Calu3 (cell line): ENCODE results near the gene HIF1A. TPM values are rescaled to one million over a fixed set of nuclear protein-coding genes. Genes with fewer than 3 reads are reported as not detected.

Experiments used
- Bru-seq: library from RNA; stranded (reverse); fragments of 400-500 nt; gene quantifications from one replicate; lab custom pipeline; 2021; lab: Mats Ljungman, UMichigan
- BruChase-seq, 2 experiments: library from RNA; stranded (reverse); fragments of 400-500 nt; gene quantifications; one replicate each; lab custom pipeline; 2021; lab: Mats Ljungman, UMichigan
- BruUV-seq: library from RNA; stranded (reverse); fragments of 400-500 nt; replicated peaks from 2 replicates; lab custom pipeline; 2021; lab: Mats Ljungman, UMichigan
- CTCF ChIA-PET: fragments of 300-600 bp; sonication (Branson Sonifier 250); formaldehyde crosslinking; loops from one replicate; lab custom pipeline; 2022; ENCODE audit warnings: antibody characterized with exemption; lab: Charles Lee
- DNase-seq: peaks from one replicate; pipeline ENCODE4 v3.0.0; 2022
- H3K27ac Mint-ChIP-seq: one replicate; pipeline ENCODE4 v1.8.0; 2022; ENCODE audit warnings: mixed read lengths; ENCODE audit not compliant: unreplicated experiment
- H3K27me3 Mint-ChIP-seq: one replicate; pipeline ENCODE4 v1.8.0; 2022; ENCODE audit warnings: mixed read lengths; ENCODE audit not compliant: unreplicated experiment
- H3K36me3 Mint-ChIP-seq: one replicate; pipeline ENCODE4 v1.8.0; 2022; ENCODE audit warnings: mild to moderate bottlenecking, moderate library complexity, mixed read lengths; ENCODE audit not compliant: insufficient read depth, unreplicated experiment
- H3K4me1 Mint-ChIP-seq: one replicate; pipeline ENCODE4 v1.8.0; 2022; ENCODE audit warnings: mild to moderate bottlenecking, low read depth, mixed read lengths; ENCODE audit not compliant: unreplicated experiment
- H3K4me3 Mint-ChIP-seq: one replicate; pipeline ENCODE4 v1.8.0; 2022; ENCODE audit warnings: mild to moderate bottlenecking, low read depth, moderate library complexity, mixed read lengths; ENCODE audit not compliant: unreplicated experiment
- H3K9me3 Mint-ChIP-seq: one replicate; pipeline ENCODE4 v1.8.0; 2022; ENCODE audit warnings: low read depth, mixed read lengths; ENCODE audit not compliant: unreplicated experiment
- intact Hi-C: fragments of 100-400 bp; cut with micrococcal nuclease; formaldehyde crosslinking; loops from one replicate; pipeline ENCODE4 v1.10.0; 2022; ENCODE audit not compliant: unreplicated experiment
- long read RNA-seq: library from polyadenylated mRNA; stranded (forward); transcript quantifications from one replicate; pipeline ENCODE4 v2.0.0, GENCODE V29; 2022
- total RNA-seq: library from RNA; stranded (reverse); gene quantifications from 2 replicates; pipeline ENCODE4 v1.2.3, GENCODE V29; 2022
- TF ChIP-seq, protein P1 (sequence below): fragments of 200-600 bp; IDR thresholded peaks from one replicate; pipeline ENCODE4 v1.8.0; 2022; ENCODE audit warnings: antibody characterized with exemption; ENCODE audit not compliant: unreplicated experiment

Gene HIF1A
- total RNA-seq (213 and 229 TPM in 2 replicates), Bru-seq, nascent RNA (percentile 99 among the genes with signal in this experiment), BruChase-seq, experiment 1, labeled RNA remaining after a 6-hour chase (percentile 98 among the genes with signal in this experiment), BruChase-seq, experiment 2, labeled RNA remaining after a 2-hour chase (percentile 98 among the genes with signal in this experiment)
- long read RNA-seq, transcript HIF1A-202 (15 exons, 3,919 nt): major isoform, 108 of 179 reads
- long read RNA-seq, transcript HIF1A-203 (15 exons, 3,922 nt): minor isoform, 39 of 179 reads
- long read RNA-seq, transcript HIF1A-201 (14 exons, 3,555 nt): minor isoform, 7 of 179 reads
- long read RNA-seq, partial matches to known transcripts: 11 of 179 reads
- long read RNA-seq, other reads (novel, unspliced or antisense): 14 of 179 reads

DNA sequence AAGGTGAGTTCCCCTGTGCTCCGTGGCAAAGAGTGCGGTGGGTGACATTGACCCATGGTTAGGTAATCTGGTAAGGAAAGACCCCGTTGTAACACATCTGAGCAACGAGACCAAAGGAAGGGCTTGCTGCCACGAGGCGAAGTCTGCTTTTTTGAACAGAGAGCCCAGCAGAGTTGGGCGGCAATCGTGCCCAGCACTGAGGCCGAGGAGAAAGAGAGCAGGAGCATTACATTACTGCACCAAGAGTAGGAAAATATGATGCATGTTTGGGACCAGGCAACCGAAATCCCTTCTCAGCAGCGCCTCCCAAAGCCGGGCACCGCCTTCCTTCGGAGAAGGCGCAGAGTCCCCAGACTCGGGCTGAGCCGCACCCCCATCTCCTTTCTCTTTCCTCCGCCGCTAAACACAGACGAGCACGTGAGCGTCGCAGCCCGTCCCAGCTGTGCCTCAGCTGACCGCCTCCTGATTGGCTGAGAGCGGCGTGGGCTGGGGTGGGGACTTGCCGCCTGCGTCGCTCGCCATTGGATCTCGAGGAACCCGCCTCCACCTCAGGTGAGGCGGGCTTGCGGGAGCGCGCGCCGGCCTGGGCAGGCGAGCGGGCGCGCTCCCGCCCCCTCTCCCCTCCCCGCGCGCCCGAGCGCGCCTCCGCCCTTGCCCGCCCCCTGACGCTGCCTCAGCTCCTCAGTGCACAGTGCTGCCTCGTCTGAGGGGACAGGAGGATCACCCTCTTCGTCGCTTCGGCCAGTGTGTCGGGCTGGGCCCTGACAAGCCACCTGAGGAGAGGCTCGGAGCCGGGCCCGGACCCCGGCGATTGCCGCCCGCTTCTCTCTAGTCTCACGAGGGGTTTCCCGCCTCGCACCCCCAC, at the start of gene HIF1A:
TSS of gene HIF1A (plus strand) at position 684 of the 865 bp plus-strand sequence. CDS start 292 bp downstream, outside the sequence.
- peak; percentile 96 for DNase-seq
- intact Hi-C loops: loop anchor here (5.0 kb wide), 1 partner anchor 57 kb away; no protein-coding TSS in a partner anchor
- Mint-ChIP-seq H3K36me3 (peaks cover 54% of the 10 kb centered on the region), H3K27ac (peak within 1 kb of the TSS; percentile 93), H3K4me3 (peak within 1 kb of the TSS; percentile 89), H3K4me1 (peaks cover 2% of the 10 kb centered on the region), H3K9me3 (no peaks in the 10 kb centered on the region), H3K27me3 (no peaks in the 10 kb centered on the region)
- no TSS peak for BruUV-seq
- CTCF ChIA-PET: interaction anchor here (0.8 to 1.0 kb wide), 2 partner anchors 36 to 136 kb away, joined by 5 to 8 read pairs; no protein-coding TSS in a partner anchor
- TF ChIP-seq, protein P1, sequence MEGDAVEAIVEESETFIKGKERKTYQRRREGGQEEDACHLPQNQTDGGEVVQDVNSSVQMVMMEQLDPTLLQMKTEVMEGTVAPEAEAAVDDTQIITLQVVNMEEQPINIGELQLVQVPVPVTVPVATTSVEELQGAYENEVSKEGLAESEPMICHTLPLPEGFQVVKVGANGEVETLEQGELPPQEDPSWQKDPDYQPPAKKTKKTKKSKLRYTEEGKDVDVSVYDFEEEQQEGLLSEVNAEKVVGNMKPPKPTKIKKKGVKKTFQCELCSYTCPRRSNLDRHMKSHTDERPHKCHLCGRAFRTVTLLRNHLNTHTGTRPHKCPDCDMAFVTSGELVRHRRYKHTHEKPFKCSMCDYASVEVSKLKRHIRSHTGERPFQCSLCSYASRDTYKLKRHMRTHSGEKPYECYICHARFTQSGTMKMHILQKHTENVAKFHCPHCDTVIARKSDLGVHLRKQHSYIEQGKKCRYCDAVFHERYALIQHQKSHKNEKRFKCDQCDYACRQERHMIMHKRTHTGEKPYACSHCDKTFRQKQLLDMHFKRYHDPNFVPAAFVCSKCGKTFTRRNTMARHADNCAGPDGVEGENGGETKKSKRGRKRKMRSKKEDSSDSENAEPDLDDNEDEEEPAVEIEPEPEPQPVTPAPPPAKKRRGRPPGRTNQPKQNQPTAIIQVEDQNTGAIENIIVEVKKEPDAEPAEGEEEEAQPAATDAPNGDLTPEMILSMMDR: no peak

DNA sequence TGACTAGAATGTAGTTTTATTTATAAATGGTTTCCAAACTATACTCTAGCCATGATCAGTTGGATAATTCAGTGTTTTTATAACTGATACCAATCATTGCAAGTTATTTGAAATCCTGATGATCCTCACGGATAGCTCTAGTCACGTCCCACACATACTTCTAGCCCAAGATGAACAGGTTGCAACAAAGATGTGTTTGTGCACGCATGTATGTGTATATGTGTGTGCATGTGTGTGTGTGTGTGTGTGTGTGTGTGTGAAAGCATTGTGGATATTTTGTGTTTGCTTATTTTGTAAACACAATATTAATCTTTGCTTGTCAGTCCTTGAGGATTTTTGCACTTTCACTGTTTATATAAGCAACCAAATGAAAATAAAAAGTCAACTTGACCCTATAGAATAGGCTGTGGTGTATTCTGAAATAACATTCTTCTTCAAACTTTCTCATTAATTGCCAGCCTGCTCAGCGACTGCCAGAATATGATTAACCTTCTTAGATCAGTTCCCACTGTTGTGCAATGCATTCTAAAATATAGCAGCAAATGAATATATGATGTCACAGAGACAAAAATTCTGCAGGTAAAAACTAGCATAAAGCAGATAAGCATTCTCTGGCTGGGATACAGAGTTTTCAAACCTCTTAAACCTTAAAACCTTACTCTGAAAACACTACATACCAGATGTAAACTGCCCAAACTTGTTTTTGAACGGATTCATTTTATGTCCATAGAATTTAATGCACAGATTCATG, 48.8 kb upstream of the HIF1A start:
- no peak overlapping the region for H3K4me3 Mint-ChIP-seq
- intact Hi-C loops: loop anchor here (5.0 kb wide), 1 partner anchor 84 kb away; no protein-coding TSS in a partner anchor

DNA sequence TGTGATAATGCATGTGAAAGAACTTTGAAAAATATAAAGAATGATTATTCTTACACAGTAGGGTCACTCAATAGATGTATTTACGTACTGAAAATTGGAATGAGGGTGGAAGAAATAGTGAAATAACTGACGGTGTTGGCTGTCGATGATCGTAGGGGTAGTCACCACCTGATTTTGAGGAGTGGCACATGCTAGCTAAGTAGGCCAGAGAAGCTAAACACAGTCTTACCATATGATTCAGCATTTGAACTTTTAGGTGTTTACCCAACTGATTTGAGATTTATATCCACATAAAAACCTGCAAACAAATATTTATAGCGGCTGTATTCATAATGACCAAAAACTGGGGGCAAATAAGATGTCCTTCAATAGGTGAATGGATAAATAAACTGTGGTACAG, 47.6 kb upstream of the HIF1A start:
- BruUV-seq: no TSS peak
- Mint-ChIP-seq H3K36me3 (no peaks in the 10 kb centered on the region), H3K27me3 (no peaks in the 10 kb centered on the region), H3K4me3 (no peak overlapping the region), H3K9me3 (no peaks in the 10 kb centered on the region), H3K27ac (no peak overlapping the region), H3K4me1 (peaks cover 26% of the 10 kb centered on the region)
- intact Hi-C loops: loop anchor here (5.0 kb wide), 1 partner anchor 85 kb away; no protein-coding TSS in a partner anchor
- TF ChIP-seq, protein P1: no peak
- CTCF ChIA-PET: no interaction called here
- no peak for DNase-seq

More for the DNA sequence above, 48.8 kb upstream of the HIF1A start:
- Mint-ChIP-seq H3K27me3 (no peaks in the 10 kb centered on the region), H3K27ac (no peak overlapping the region), H3K36me3 (no peaks in the 10 kb centered on the region), H3K9me3 (no peaks in the 10 kb centered on the region), H3K4me1 (peaks cover 18% of the 10 kb centered on the region)
- no peak for DNase-seq
- CTCF ChIA-PET: no interaction called here
- TF ChIP-seq, protein P1: no peak
- no TSS peak for BruUV-seq
